Heart right ventricle (tissue), 16 donors: ENCODE data around the gene DSTYK. TPM values are rescaled to one million over a fixed set of nuclear protein-coding genes. Genes with fewer than 3 reads are reported as not detected.

ENCODE experiments used
- ATAC-seq, 8 donors: fragments of 200-7000 bp; cut with Tn5 transposase; one replicate each; pipeline ENCODE4 v1.9.1; 2020; ENCODE audit warnings: mild to moderate bottlenecking in 8 of 8, moderate library complexity in 8 of 8, moderate number of reproducible peaks in 1 of 8
- DNase-seq, 2 donors: peaks; one replicate each; pipeline ENCODE4 v3.0.0-alpha.2; 2020
- H3K27ac ChIP-seq, 10 donors: fragments of 200-600 bp; sonication (generic) in 2 of 10; one replicate each; pipeline versions ENCODE4 v1.5.0 to v1.8.0; 2020 to 2022; ENCODE audit warnings: mild to moderate bottlenecking in 3 of 10
- H3K27me3 ChIP-seq, 7 donors: fragments of 200-600 bp; one replicate each; pipeline ENCODE4 v1.8.0; 2021 to 2022; ENCODE audit warnings: mild to moderate bottlenecking in 2 of 7
- H3K36me3 ChIP-seq, 9 donors: fragments of 200-600 bp; sonication (generic) in 1 of 9; one replicate each; pipeline versions ENCODE4 v1.5.0 to v1.8.0; 2020 to 2022; ENCODE audit warnings: mild to moderate bottlenecking in 2 of 9
- H3K4me1 ChIP-seq, 9 donors: fragments of 200-600 bp; sonication (generic) in 1 of 9; one replicate each; pipeline versions ENCODE4 v1.5.0 to v1.8.0; 2020 to 2022; ENCODE audit warnings: mild to moderate bottlenecking in 4 of 9
- H3K4me3 ChIP-seq, 10 donors: fragments of 200-600 bp; sonication (generic) in 2 of 10; one replicate each; pipeline versions ENCODE4 v1.5.0 to v1.8.0; 2020 to 2022; ENCODE audit warnings: mild to moderate bottlenecking in 7 of 10, moderate library complexity in 2 of 10
- H3K9me3 ChIP-seq, 11 donors: fragments of 200-600 bp in 10 of 11; sonication (generic) in 2 of 11; one replicate each; pipeline versions ENCODE4 v1.5.0 to v1.8.0; 2013 to 2022; ENCODE audit warnings: mild to moderate bottlenecking in 2 of 11, control low read depth in 1 of 11, moderate library complexity in 1 of 11
- WGBS, 2 donors: extraction: QIAGEN DNeasy Blood & Tissue Kit; methylation state at CpG; one replicate each; pipeline ENCODE4 v1.1.7; 2013; ENCODE audit warnings: inconsistent platforms in 1 of 2; 5-methylcytosine and 5-hydroxymethylcytosine counted together
- intact Hi-C, 10 donors: fragments of 100-400 bp; cut with DNase I; formaldehyde crosslinking; loops; one replicate each; pipeline versions ENCODE4 v1.11.1 to v1.14.2; 2022
- polyA plus RNA-seq, 2 donors: library from polyadenylated mRNA; stranded (reverse); fragments of 200-250 nt; gene quantifications; one replicate each; pipeline ENCODE4 v1.2.3, GENCODE V29; 2013
- total RNA-seq, 10 donors: library from RNA; stranded (reverse); fragmentation: NEBNext Ultra II Directional in 3 of 10; extraction: Animal tissue kit (Norgen Biotek cat#: 25700) in 3 of 10; gene quantifications; one replicate each; pipeline versions ENCODE4 v1.2.1 to v1.2.4, GENCODE V29; 2021 to 2023
- TF ChIP-seq, protein P1 (sequence below), 9 donors: fragments of 200-600 bp; sonication (generic) in 2 of 9; IDR thresholded peaks; one replicate each; pipeline versions ENCODE4 v1.5.0 to v1.8.0; 2021 to 2022; ENCODE audit warnings: antibody characterized with exemption in 9 of 9, mild to moderate bottlenecking in 5 of 9, moderate library complexity in 1 of 9
- donor health status: Arrhythmogenic right ventricular cardiomyopathy.
- donor health status: ischemic (EF 13 %, LVEDD 7.1; RV severe dilation, severe dysfunction).
- donor health status: healthy with polysubstance abuse.
- donor health status: DM: no; HTN: yes; CAD: no.
- donor health status: DM: no; HTN: no; CAD: no.
- donor health status: ischemic (EF 25% LVEDD 6.9; RV normal size, moderate dysfunction).
- donor health status: ischemic (EF 25% LVEDD 5.7; RV mildly dilated, moderate dysfunction).
- donor health status: healthy.
- donor health status: DM: yes; HTN: yes; CAD: no.
- donor health status: Ischemic cardiomyopathy.
- donor health status: ischemic (EF 35%, LVEDD 5.7; RV mildly dilated, moderate dysfunction).
- donor health status: nonischemic (EF 11% LVEDD 7.7; RV severe dilation, severe dysfunction).
- donor health status: DM: yes; HTN: yes; CAD: no.
- donor health status: PGD.
- donor health status: ischemic (EF 29% LVEDD 5.4; RV normal size, mild dysfunction).
- donor health status: nonischemic (EF 23%, LVEDD 6.1; RV moderate dilation, normal function).

DSTYK gene
- total and polyA plus RNA-seq, 12 donors, result 2.6 to 9.5 (median 7.6) TPM

DNA sequence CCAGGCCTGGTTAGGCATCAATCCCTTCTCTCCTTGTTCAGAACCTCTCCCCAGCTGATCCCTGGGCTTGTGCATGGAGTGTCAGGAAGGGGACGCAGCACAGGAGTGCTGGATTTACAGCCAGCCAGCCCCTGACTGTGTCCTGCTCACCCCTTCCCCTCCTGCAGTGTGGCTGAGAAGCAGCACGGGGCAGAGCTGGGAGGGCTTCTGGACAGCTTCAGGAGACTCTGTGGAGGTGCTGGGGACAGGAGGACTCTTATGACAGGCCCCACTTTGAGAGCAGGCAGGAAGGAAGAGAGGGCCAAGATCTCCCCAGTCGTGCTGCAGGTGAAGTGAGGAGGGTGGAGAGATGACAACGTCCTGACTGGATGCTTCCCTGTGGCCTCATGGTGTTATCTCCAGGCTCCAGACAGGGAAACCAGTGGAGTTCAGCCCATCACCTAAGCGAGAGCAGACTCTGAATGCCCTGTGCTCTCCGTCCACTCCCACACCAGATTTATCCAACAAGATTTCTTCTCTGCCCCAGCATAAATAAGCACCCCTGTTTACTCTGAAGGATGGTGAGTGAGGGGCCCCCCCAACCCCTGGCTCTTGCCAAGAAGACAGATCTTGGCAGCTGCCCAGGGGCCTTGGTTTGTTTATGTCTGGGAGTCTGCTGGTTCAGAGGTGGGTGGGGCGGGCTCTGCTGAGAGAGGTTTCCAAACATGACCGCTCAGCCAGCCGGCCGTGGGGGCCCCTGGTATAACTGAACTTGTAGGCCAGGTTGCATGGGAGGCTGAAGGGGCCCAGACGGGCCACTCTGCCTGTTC is 37.5 kb upstream of the DSTYK start:
- intact Hi-C loops, result no loop called here
- Histone ChIP-seq H3K36me3 (no peaks in the 10 kb centered on the region), H3K27ac (no peak overlapping the region), H3K4me1 (peaks cover 12 to 38% (median 29%) of the 10 kb centered on the region in 9 donors), H3K27me3 (no peaks in the 10 kb centered on the region), H3K9me3 (no peaks in the 10 kb centered on the region), H3K4me3 (no peak overlapping the region)
- WGBS, 2 donors, result 36 to 46% methylated on average over 11 of the region's 11 CpGs
- DNase-seq (peak; percentile 47 to 51), ATAC-seq (peak in 5 of 8 donors; percentile 9 to 64 (median 27))
- TF ChIP-seq, protein P1, sequence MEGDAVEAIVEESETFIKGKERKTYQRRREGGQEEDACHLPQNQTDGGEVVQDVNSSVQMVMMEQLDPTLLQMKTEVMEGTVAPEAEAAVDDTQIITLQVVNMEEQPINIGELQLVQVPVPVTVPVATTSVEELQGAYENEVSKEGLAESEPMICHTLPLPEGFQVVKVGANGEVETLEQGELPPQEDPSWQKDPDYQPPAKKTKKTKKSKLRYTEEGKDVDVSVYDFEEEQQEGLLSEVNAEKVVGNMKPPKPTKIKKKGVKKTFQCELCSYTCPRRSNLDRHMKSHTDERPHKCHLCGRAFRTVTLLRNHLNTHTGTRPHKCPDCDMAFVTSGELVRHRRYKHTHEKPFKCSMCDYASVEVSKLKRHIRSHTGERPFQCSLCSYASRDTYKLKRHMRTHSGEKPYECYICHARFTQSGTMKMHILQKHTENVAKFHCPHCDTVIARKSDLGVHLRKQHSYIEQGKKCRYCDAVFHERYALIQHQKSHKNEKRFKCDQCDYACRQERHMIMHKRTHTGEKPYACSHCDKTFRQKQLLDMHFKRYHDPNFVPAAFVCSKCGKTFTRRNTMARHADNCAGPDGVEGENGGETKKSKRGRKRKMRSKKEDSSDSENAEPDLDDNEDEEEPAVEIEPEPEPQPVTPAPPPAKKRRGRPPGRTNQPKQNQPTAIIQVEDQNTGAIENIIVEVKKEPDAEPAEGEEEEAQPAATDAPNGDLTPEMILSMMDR (IDR thresholded peaks at IDR 0.05), result no peak

DNA sequence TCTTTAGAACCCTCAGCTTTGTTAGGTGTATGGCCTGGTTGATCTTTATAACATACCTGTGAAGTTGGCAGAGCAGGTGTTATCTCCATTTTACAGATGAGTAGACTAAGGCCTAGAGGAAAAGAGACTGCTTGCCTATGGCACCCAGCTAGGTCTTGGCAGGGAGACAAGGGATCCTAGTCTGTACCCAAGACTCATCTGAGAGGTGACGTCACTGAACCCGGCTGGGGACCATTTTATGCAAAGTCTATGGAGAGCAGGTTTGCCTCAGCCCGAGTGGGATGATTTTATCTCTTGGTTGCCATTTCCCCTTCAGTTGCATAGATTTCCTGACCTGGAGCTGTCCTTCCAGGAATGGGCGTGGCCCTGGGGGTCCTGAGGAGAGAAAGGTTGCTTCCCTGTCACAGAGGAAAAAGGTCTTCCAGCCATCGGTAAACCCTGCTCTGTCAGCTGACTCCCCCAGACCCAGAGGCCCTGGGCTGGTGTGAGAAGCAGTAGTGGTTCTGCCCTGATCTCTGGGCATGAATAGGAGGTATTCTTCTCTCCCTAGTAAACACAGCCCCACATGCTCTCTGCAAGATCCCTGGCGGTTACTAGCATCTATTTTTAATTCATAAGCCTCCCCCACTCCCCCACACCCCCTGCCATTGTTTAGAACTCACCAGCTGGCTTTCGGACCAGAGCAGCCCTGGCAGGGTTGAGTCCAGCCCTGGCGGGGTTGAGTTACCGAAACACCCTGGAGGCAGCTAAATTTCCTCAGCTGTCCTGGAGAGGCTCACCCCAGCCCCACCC is 35.8 kb upstream of the DSTYK start:
- DNase-seq (peak in 1 of 2 donors; percentile 47), ATAC-seq (peak; percentile 36 to 83 (median 70))
- Histone ChIP-seq H3K36me3 (peaks cover 0 to under 1% (median 0%) of the 10 kb centered on the region in 9 donors), H3K4me3 (no peak overlapping the region), H3K27ac (peak overlapping the region in 5 of 10 donors; percentile 8 to 56 (median 35)), H3K9me3 (no peaks in the 10 kb centered on the region), H3K4me1 (peaks cover 12 to 38% (median 29%) of the 10 kb centered on the region in 9 donors), H3K27me3 (no peaks in the 10 kb centered on the region)
- TF ChIP-seq, protein P1 (IDR thresholded peaks at IDR 0.05), result no peak
- intact Hi-C loops, result no loop called here
- 34 to 46% methylated on average over 9 of the region's 9 CpGs for WGBS, 2 donors

DNA sequence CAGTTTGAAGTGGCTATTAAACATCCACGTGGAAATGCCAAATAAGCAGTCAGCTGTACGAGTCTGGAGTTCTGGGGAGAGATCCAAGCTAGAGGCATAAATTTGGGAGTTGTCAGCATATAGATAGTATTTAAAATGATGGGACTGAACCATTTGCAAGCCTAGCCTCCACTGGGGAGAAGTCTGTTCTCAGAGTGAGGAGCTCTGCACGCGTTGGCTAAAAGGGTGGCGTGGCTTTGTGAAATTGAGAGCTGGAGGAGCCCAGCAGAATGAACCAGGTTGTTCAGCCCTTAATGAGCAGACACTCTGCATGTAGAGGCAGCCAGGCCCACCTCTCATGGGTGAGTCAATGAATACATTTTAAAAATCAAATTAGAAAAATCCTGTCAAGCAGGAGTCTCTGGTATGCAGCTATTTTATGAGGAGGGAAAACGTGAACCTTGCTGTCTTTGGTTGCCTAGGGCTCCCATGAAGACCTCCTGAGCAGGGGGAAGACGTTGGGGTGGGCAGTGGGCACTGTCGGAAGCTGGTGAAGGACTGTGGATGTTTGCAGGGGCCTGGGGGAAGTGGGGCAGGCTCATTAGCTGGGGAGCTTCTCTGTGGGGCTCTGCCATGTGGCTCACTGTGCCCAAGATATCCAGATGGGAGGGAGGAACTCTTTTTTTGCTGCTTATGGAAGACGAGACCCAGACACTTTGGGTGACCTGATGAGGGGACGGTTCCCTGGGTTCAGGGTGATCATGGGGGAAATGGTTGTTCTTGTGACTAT is 35.0 kb upstream of the DSTYK start:
- H3K27ac ChIP-seq, result peak overlapping the region in 3 of 10 donors; percentile 1 to 56 (median 35)
- TF ChIP-seq, protein P1 (IDR thresholded peaks at IDR 0.05), result no peak
- ATAC-seq (no peak), DNase-seq (no peak)
- H3K9me3 ChIP-seq, result no peaks in the 10 kb centered on the region
- H3K27me3 ChIP-seq, result no peaks in the 10 kb centered on the region
- no peak overlapping the region for H3K4me3 ChIP-seq
- H3K4me1 ChIP-seq, result peaks cover 12 to 38% (median 29%) of the 10 kb centered on the region in 9 donors
- 91% methylated on average over 10 of the region's 10 CpGs for WGBS, 2 donors
- H3K36me3 ChIP-seq, result peaks cover 0 to 9% (median 0%) of the 10 kb centered on the region in 9 donors
- intact Hi-C loops, result no loop called here

DNA sequence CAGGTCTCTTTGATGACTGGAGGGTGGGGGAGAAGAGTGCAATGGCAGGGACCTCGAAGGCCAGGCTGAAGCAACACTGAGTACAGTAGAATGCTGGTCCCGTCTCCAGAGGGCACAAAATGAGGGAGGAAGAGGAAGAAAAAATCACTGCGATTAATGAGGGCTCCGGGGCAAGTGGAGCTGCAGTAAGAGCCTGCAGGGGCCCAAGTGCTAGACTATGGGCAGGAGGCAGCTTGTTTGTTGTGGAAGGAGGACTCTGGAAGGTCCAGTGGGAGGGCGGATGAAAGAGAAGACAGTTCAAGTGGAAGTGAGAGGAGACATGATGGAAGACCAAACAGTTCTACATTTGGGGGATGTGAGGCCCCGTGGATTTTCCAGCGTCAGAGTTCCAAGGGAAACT is 33.6 kb upstream of the DSTYK start:
- WGBS, 2 donors, result 94 to 96% methylated on average over 7 of the region's 7 CpGs
- intact Hi-C loops, result no loop called here
- H3K36me3 ChIP-seq, result peaks cover 0 to 11% (median 0%) of the 10 kb centered on the region in 9 donors
- TF ChIP-seq, protein P1 (IDR thresholded peaks at IDR 0.05), result no peak
- no peak for ATAC-seq
- no peaks in the 10 kb centered on the region for H3K9me3 ChIP-seq
- peaks cover 12 to 38% (median 29%) of the 10 kb centered on the region in 9 donors for H3K4me1 ChIP-seq
- no peak for DNase-seq
- H3K4me3 ChIP-seq, result no peak overlapping the region
- H3K27ac ChIP-seq, result no peak overlapping the region
- H3K27me3 ChIP-seq, result no peaks in the 10 kb centered on the region
